ENCODE measurements around the gene SIN3A. TPM values are rescaled to one million over a fixed set of nuclear protein-coding genes. Genes with fewer than 3 reads are reported as not detected.

The SIN3A gene
- total and polyA plus RNA-seq, 4 donors: 6.8 to 21.9 (median 13.3) TPM

- DNase-seq (ENCODE audit: low spot score): no peak
- Histone ChIP-seq H3K27ac (ENCODE audit: low read depth in 1 of 2, low read length in 2 of 2) (no peak overlapping the region), H3K4me1 (ENCODE audit: control insufficient read depth in 4 of 4, insufficient read depth in 4 of 4, low read length in 3 of 4) (no peaks in the 10 kb centered on the region), H3K9me3 (ENCODE audit: control insufficient read depth in 4 of 4, low read length in 3 of 4) (no peaks in the 10 kb centered on the region), H3K9ac (ENCODE audit: low read depth in 1 of 2, low read length in 2 of 2) (no peak overlapping the region), H3K36me3 (ENCODE audit: control insufficient read depth in 4 of 4, insufficient read depth in 3 of 4, low read depth in 1 of 4, low read length in 3 of 4) (peaks cover 19 to 85% (median 35%) of the 10 kb centered on the region in 4 donors), H3K27me3 (ENCODE audit: control insufficient read depth in 4 of 4, insufficient read depth in 4 of 4, low read length in 3 of 4) (no peaks in the 10 kb centered on the region), H3K4me3 (ENCODE audit: low read depth in 1 of 3, low read length in 3 of 3) (no peak overlapping the region)
- WGBS: 92% methylated on average over 7 of the region's 7 CpGs
- TF ChIP-seq RXRA (IDR thresholded peaks at IDR 0.05) (no peak), HNF4G (IDR thresholded peaks at IDR 0.05) (no peak), CTCF (IDR thresholded peaks at IDR 0.05; ENCODE audit: low read depth, low read length, missing input control) (no peak), ZBTB33 (IDR thresholded peaks at IDR 0.05) (no peak), SP1 (IDR thresholded peaks at IDR 0.05) (no peak), JUND (IDR thresholded peaks at IDR 0.05) (no peak), EGR1 (IDR thresholded peaks at IDR 0.05; ENCODE audit: low read depth in 2 of 2) (no peak), RAD21 (IDR thresholded peaks at IDR 0.05) (no peak), FOXA1 (IDR thresholded peaks at IDR 0.05) (no peak), REST (IDR thresholded peaks at IDR 0.05) (no peak), NR2F2 (IDR thresholded peaks at IDR 0.05) (no peak), ATF3 (IDR thresholded peaks at IDR 0.05) (no peak), GABPA (IDR thresholded peaks at IDR 0.05 in 1 of 2, conservative IDR thresholded peaks at IDR 0.05 in 1 of 2) (no peak), MAX (IDR thresholded peaks at IDR 0.05) (no peak), HNF4A (conservative IDR thresholded peaks at IDR 0.05) (no peak), TAF1 (conservative IDR thresholded peaks at IDR 0.05) (no peak), YY1 (IDR thresholded peaks at IDR 0.05) (no peak), FOXA2 (IDR thresholded peaks at IDR 0.05) (no peak)
These were observed 90.6 kb downstream of the SIN3A start for GRCh38 chr15:75360856-75361255.
